OCI-LY7 (cell line): ENCODE measurements around the gene GDE1. TPM values are rescaled to one million over a fixed set of nuclear protein-coding genes. Genes with fewer than 3 reads are reported as not detected.

Experiments
- BruUV-seq: library from RNA; stranded (reverse); fragments of 400-500 nt; replicated peaks from 2 replicates; lab custom pipeline; 2021; lab: Mats Ljungman, UMichigan
- CTCF ChIA-PET: fragments of 300-600 bp; sonication (Branson Sonifier 250); formaldehyde crosslinking; loops from one replicate; lab custom pipeline; 2022; ENCODE audit warnings: antibody characterized with exemption; ENCODE audit not compliant: unreplicated experiment; lab: Charles Lee
- POLR2A ChIA-PET: fragments of 300-600 bp; sonication (Branson Sonifier 250); formaldehyde crosslinking; loops from one replicate; lab custom pipeline; 2022; ENCODE audit warnings: antibody characterized with exemption; lab: Charles Lee
- DNase-seq: peaks from one replicate; pipeline ENCODE4 v3.0.0-alpha.2; 2015; ENCODE audit warnings: low spot score
- H2AFZ ChIP-seq: fragments of 200-600 bp; sonication (generic), shearing (Covaris generic); 2 replicates; pipeline ENCODE4 v1.6.1; 2014; ENCODE audit warnings: mild to moderate bottlenecking, antibody characterized with exemption, low read length, moderate library complexity
- H3K27ac ChIP-seq: fragments of 200-600 bp; sonication (generic); 2 replicates; pipeline ENCODE4 v1.5.1; 2014; ENCODE audit warnings: mixed run types, low read depth, mild to moderate bottlenecking, moderate library complexity, low read length, inconsistent platforms; ENCODE audit not compliant: poor library complexity, severe bottlenecking
- H3K36me3 ChIP-seq: fragments of 200-600 bp; sonication (generic); 2 replicates; pipeline ENCODE4 v1.6.1; 2014; ENCODE audit warnings: mild to moderate bottlenecking, antibody characterized with exemption, low read length, moderate library complexity, mixed read lengths; ENCODE audit not compliant: insufficient read depth
- H3K4me1 ChIP-seq: fragments of 200-600 bp; sonication (generic); 2 replicates; pipeline ENCODE4 v1.5.1; 2014; ENCODE audit warnings: mild to moderate bottlenecking, low read length; ENCODE audit not compliant: insufficient read depth, poor library complexity, severe bottlenecking
- H3K4me2 ChIP-seq: fragments of 200-600 bp; sonication (generic); 2 replicates; pipeline ENCODE4 v1.6.1; 2014; ENCODE audit warnings: mild to moderate bottlenecking, low read length
- H3K4me3 ChIP-seq: fragments of 200-600 bp; sonication (generic); 2 replicates; pipeline ENCODE4 v1.5.1; 2014; ENCODE audit warnings: mild to moderate bottlenecking, low read depth, low read length; ENCODE audit not compliant: poor library complexity, severe bottlenecking
- H3K79me2 ChIP-seq: fragments of 200-600 bp; sonication (generic); 2 replicates; pipeline ENCODE4 v1.6.1; 2016; ENCODE audit warnings: low read depth, mild to moderate bottlenecking, low read length, moderate library complexity, mixed read lengths; ENCODE audit not compliant: insufficient read depth
- H3K9me2 ChIP-seq: fragments of 200-600 bp; sonication (generic); 2 replicates; pipeline ENCODE4 v1.6.1; 2016; ENCODE audit warnings: mild to moderate bottlenecking, low read length, mixed read lengths; ENCODE audit not compliant: insufficient read depth
- H3K9me3 ChIP-seq: fragments of 200-600 bp; sonication (generic); 2 replicates; pipeline ENCODE4 v1.6.1; 2014; ENCODE audit warnings: mild to moderate bottlenecking, mixed run types, low read length, mixed read lengths
- H4K20me1 ChIP-seq: fragments of 200-600 bp; sonication (generic); 2 replicates; pipeline ENCODE4 v1.6.1; 2014; ENCODE audit warnings: mild to moderate bottlenecking, antibody characterized with exemption, low read length, moderate library complexity, mixed read lengths; ENCODE audit not compliant: insufficient read depth
- CTCF ChIP-seq: fragments of 200-600 bp; sonication (generic); conservative IDR thresholded peaks from 2 replicates; pipeline ENCODE4 v1.5.1; 2014; ENCODE audit warnings: mild to moderate bottlenecking, antibody characterized with exemption, low read length, moderate library complexity, mixed read lengths
- EZH2phosphoT487 ChIP-seq: fragments of 200-600 bp; sonication (generic); IDR thresholded peaks from 2 replicates; pipeline ENCODE4 v1.6.1; 2018; ENCODE audit warnings: low read depth, borderline replicate concordance, mild to moderate bottlenecking, mixed run types, antibody characterized with exemption, low read length, moderate library complexity, mixed read lengths
- intact Hi-C: fragments of 100-400 bp; cut with micrococcal nuclease; formaldehyde crosslinking; loops from one replicate; pipeline ENCODE4 v1.10.0; 2022; ENCODE audit not compliant: unreplicated experiment
- total RNA-seq, 2 experiments: library from RNA; depleted of rRNA in 1 of 2; stranded (reverse); fragments of >200 nt in 1 of 2; shearing (Covaris generic) in 1 of 2; gene quantifications; 2 replicates each; pipeline ENCODE4 v1.2.3, GENCODE V29; 2014 to 2022

GDE1 gene
- total RNA-seq, 2 experiments from 2014 or later: 23.4 to 30.8 TPM

GRCh38 chr16:19513377-19514053, 8.4 kb downstream of the GDE1 start:
- Histone ChIP-seq H3K36me3 (peaks cover 91% of the 10 kb centered on the region), H3K4me1 (no peaks in the 10 kb centered on the region), H3K9me2 (no peaks in the 10 kb centered on the region), H3K27ac (no peak overlapping the region), H3K4me2 (no peak overlapping the region), H3K79me2 (peaks cover 9% of the 10 kb centered on the region; the same call in 1 of the 2 replicates), H2AFZ (no peak overlapping the region), H3K4me3 (no peak overlapping the region), H4K20me1 (no peaks in the 10 kb centered on the region), H3K9me3 (no peaks in the 10 kb centered on the region)
- CTCF ChIA-PET: interaction anchor here (0.6 kb wide), 1 partner anchor 378 kb away, joined by 3 read pairs; no protein-coding TSS in a partner anchor
- POLR2A ChIA-PET: interaction anchor here (0.9 kb wide), 1 partner anchor 11 kb away, joined by 3 read pairs; no protein-coding TSS in a partner anchor
- DNase-seq: no peak
- no peak for TF ChIP-seq EZH2phosphoT487
- TF ChIP-seq CTCF: no peak
- intact Hi-C loops: no loop called here
- no TSS peak for BruUV-seq

GRCh38 chr16:19512297-19512696, 9.6 kb downstream of the GDE1 start:
- no peaks in the 10 kb centered on the region for H3K9me3 ChIP-seq
- ChIA-PET CTCF (no interaction called here), POLR2A (interaction anchor here (0.6 kb wide), 1 partner anchor 19 kb away, joined by 3 read pairs; no protein-coding TSS in a partner anchor)
- intact Hi-C loops: no loop called here
- no TSS peak for BruUV-seq
- H3K9me2 ChIP-seq: no peaks in the 10 kb centered on the region
- no peak for DNase-seq
- TF ChIP-seq CTCF: no peak
- TF ChIP-seq EZH2phosphoT487: no peak
- H2AFZ ChIP-seq: no peak overlapping the region
- H3K79me2 ChIP-seq: no peaks in the 10 kb centered on the region; the same call in 1 of the 2 replicates
- no peaks in the 10 kb centered on the region for H4K20me1 ChIP-seq
- H3K27ac ChIP-seq: no peak overlapping the region
- no peak overlapping the region for H3K4me3 ChIP-seq
- H3K36me3 ChIP-seq: peaks cover 99% of the 10 kb centered on the region
- H3K4me2 ChIP-seq: no peak overlapping the region
- H3K4me1 ChIP-seq: no peaks in the 10 kb centered on the region

- Histone ChIP-seq H3K36me3 (peaks cover 99% of the 10 kb centered on the region), H3K4me2 (no peak overlapping the region), H3K4me1 (no peaks in the 10 kb centered on the region), H2AFZ (no peak overlapping the region), H4K20me1 (no peaks in the 10 kb centered on the region), H3K27ac (no peak overlapping the region), H3K9me3 (no peaks in the 10 kb centered on the region), H3K4me3 (no peak overlapping the region), H3K9me2 (no peaks in the 10 kb centered on the region), H3K79me2 (no peaks in the 10 kb centered on the region)
- intact Hi-C loops: no loop called here
- POLR2A ChIA-PET: no interaction called here
- CTCF ChIA-PET: no interaction called here
- no TSS peak for BruUV-seq
- no peak for TF ChIP-seq CTCF
- no peak for TF ChIP-seq EZH2phosphoT487
- DNase-seq: no peak
Observed at GRCh38 chr16:19507867-19508266, 14.0 kb downstream of the GDE1 start.
